Peyer's patch (tissue), 4 donors: Measurements from ENCODE around the gene EEF1A2.

Experiments
- CTCF ChIP-seq, 6 experiments: fragments of 450-650 bp in 4 of 6; fragments of 200-600 bp in 2 of 6; sonication (generic) in 1 of 6; IDR thresholded peaks; one replicate each; pipeline ENCODE4 v1.5.1; 2017 to 2019; ENCODE audit warnings: antibody characterized with exemption in 6 of 6, mild to moderate bottlenecking in 3 of 6, moderate library complexity in 1 of 6
- POLR2A ChIP-seq, 2 donors: fragments of 450-650 bp; IDR thresholded peaks; one replicate each; pipeline ENCODE4 v1.5.1; 2017; ENCODE audit warnings: antibody characterized with exemption in 2 of 2, mild to moderate bottlenecking in 2 of 2, moderate library complexity in 2 of 2

- no peak for TF ChIP-seq CTCF (IDR thresholded peaks at IDR 0.05)
- no peak for TF ChIP-seq POLR2A (IDR thresholded peaks at IDR 0.05)
These were observed 34.5 kb upstream of the EEF1A2 start for GRCh38 chr20:63533388-63533787.
